UCSD-AML1 (cell line): ENCODE results near the gene BBS2.

Source experiments
- DNase-seq: peaks from one replicate; lab custom pipeline; 2025; ENCODE audit not compliant: unreplicated experiment; lab: John Stamatoyannopoulos, UW

BBS2 gene

DNA sequence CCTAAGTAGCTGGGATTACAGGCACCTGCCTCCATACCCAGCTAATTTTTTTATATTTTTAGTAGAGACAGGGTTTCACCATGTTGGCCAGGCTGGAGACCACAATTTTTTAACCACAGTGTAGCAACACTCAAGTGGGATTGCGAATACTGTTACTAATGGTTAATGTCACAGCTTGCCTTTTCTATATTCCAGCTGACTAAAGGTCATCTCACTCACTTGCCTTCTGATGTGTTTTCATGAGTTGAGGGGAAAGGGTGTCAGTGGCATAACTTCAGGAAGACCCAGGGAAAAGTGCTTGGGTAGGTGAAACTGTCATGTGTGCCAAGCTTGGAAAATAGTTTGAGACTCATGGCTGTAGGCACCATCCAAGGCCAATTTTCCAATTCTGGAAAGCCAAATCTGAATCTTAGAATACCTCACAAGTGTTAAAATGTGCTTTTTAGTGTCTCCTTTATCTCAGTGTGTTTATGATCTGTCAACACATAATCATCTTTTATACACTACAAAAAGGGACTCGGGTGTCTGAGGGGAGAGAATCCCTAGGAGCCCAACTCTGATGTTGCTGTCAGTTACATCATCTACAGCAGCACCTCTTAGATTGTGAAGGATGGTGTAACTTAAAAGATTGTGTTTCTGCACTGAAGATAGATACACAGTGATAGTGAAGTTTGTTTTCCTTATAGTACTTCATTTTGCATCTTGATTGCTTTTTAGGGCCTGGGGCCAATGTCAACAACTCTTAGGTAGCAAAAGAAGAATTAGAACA lies 41.4 kb downstream of the BBS2 start:
- DNase-seq, result no peak

DNA sequence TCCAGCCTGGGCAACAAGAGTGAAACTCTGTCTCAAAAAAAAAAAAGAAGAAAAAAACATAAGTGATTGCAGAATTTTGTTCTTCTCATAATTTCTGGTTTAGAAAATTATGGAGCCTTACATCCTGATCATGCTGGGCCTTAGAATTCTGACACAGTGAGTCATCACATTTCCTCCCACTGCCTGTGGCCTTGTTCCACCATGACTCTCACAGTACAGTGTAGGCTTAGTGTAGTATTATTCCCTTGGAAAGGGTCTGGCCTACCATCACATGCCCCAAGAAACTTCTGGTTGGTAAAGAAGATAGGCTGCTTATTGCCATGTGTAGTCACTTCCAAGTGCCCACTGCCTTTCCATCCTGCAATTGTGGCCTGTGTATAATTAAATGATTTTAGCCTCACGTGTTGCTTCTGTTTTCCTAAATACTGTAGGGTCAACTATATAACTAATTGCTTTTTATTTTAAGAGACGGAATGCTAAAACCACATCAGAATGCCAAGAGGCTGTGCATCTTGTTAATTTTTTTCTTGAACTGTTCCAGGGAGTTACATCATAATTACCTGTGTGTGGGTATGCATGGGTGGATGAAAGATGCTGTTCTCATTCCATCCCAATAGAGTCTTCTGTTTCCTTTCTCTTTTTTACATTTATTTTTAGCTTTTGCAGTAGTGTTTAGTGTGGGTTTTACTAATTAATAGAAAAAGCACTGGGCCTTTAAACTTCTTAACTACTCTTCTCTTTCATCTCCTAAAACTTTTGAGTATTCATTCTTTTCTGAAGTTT lies 42.5 kb downstream of the BBS2 start:
- DNase-seq, result no peak

GRCh38 chr16:56475201-56475600 lies 44.6 kb downstream of the BBS2 start:
- no peak for DNase-seq

DNA sequence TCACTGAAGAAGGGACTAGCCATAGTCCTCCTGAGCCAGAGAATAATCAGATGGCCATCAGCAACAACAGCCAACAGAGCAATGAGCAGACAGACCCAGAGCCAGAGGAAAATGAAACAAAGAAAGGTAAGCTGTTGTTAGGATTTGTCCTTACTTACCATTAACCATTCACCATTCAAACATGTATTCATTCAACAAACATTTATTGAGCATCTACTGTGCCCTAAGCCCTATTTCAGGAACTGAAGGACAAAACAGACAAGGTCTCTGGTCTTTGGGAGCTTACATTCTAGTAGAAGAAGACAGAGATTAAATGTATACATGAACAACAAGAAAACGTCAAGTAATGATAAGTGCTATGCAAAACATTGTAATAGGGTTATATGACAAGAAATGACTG lies 49.2 kb downstream of the BBS2 start:
- DNase-seq, result no peak

DNA sequence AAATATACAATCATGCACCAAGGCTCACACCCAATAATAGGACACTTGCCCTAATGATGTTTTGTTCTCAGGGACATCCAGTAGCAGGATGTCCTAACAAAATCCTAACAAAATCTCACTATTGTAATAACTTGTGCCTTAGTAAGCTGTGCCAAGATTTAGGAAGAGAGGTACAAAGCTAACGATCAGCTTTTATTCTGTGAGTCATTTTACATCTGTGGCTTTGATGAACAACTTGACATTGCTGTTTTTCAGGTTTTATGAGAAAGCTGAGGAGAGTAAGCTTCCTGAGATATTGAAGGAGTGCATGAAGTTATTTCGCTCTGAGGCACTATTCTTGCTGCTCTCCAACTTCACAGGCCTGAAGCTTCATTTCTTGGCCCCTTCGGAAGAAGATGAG lies 49.6 kb downstream of the BBS2 start:
- DNase-seq, result no peak

GRCh38 chr16:56469748-56470147 lies 50.1 kb downstream of the BBS2 start:
- DNase-seq, result no peak

DNA sequence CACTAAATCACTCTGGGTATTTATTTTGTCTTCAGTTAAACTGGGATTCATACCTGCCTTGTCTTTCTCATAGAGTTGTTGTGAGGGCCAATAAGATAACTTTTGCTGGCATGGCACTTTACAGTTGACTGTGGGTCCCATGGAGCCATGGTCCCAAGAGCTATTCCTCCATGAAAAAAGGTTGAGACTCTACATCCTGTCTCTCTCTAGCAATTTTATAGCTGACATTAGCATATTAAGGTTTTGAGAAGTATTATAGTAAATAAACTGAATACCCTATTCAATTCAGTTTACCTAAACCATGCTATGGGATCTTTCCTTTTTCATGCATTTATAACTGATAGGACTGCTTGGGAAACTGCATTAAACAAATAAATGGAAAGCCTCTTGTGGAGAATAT lies 51.0 kb downstream of the BBS2 start:
- no peak for DNase-seq

GRCh38 chr16:56466344-56466743 lies 53.5 kb downstream of the BBS2 start:
- no peak for DNase-seq

DNA sequence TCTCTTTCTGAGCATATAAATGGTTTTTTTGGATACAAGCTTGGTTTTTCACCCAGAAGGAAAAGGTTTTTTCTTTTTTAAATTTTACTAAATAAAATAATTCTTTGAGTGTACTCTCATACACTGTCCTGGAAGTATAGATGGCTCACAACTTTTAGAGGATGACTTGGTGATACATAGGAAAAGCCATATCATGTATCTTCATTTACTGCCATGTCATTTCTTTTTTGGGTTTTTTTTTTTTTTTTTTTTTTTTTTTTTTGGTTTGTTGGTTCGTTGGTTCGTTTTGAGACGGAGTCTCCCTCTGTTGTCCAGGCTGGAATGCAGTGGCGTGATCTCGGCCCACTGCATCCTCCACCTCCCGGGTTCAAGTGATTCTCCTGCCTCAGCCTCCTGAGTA lies 56.7 kb downstream of the BBS2 start:
- no peak for DNase-seq

- no peak for DNase-seq
Measured at GRCh38 chr16:56462064-56462796, 57.6 kb downstream of the BBS2 start.

DNA sequence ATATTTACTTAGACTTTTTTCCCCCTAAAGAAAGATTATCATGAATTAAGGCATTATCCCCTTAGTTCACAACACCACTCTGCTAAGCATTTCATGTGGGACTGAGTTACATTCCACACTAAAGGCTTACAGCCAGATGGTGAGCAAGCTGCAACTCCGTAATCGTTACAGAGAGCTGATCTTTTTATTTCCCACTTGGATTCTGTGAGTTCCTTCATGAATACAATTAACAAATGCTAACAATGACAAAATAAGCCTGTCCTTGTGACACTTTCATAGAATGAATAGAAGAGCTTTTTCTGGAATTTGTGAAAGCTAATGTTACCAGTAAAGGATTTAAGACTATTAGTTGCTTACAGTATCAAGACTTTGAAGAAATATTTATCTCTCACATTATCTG lies 59.7 kb downstream of the BBS2 start:
- no peak for DNase-seq

- no peak for DNase-seq
Measured at GRCh38 chr16:56457927-56458470, 61.8 kb downstream of the BBS2 start.

DNA sequence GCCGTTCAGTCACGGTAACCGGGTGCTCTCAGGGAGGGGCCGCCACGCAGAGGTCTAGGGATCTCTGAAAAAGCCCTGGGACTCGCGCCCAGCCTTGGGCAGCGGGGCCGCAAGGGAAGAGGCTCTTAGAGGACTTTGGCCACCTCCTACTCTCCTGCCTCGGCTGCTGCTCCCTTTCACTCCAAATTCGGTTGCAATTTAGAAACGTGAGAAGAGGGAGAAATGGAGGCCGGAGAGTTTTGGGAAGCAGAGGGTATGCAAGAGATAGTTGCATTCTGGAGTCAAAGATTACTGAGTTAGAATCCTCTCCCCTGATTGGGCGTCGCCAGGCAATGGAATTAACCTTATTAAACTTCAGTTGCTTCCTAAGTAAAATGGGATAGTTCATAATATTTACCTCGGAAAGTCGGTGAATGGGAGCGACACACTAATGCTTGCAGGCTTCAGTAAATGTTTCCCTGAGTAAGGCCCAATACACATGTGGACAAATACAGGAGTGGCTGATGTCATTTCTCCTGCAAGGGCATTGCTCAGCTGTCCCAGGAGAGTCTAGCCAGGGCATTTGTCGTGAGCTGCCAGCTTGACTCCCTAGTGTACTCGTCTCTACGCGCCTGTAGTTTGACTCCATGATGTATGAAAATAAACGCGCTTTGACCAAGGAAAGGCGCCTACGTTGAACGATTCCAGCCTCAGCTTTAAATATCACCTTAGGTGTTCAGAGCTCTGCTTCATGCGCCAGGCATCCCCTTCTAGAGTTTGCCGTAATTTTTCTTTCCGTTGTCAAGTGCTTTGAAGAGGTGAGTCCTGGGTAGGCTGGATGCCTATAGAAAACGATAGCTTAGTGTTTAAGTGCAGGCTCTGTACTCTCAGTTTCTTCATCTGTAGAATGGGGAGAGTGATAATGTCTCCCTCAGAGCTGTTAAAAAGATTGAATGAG lies 67.8 kb downstream of the BBS2 start:
- peak; percentile 26 for DNase-seq

GRCh38 chr16:56450986-56451752 lies 68.7 kb downstream of the BBS2 start, which contains the start of the genes NUDT21 and OGFOD1:
Gene NUDT21 (minus strand): TSS chr16:56451332. CDS start chr16:56451202, 130 bp downstream.
Gene OGFOD1 (plus strand): TSS chr16:56451554. CDS start chr16:56451613, 59 bp downstream.
- peak; percentile 92 for DNase-seq

- no peak for DNase-seq
Measured at GRCh38 chr16:56450275-56450985, 69.4 kb downstream of the BBS2 start.

DNA sequence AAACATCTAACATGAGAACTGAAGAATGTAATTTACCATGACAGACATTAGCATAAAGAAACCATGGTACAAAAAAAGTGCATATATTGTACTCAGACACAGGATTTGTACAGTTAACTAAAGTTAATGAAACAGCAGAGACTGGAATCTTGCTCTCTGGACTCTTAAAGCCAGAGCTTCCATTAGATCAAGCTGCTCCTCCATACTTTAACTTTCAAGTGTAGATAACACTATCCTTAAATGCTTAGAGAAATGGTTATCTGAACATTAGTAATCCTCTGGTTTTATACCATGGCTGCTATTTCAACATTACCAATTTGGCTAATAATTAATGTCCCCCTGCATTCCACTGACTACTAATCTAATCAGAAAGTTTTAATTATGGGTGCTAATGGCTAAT lies 71.8 kb downstream of the BBS2 start:
- DNase-seq, result no peak

DNA sequence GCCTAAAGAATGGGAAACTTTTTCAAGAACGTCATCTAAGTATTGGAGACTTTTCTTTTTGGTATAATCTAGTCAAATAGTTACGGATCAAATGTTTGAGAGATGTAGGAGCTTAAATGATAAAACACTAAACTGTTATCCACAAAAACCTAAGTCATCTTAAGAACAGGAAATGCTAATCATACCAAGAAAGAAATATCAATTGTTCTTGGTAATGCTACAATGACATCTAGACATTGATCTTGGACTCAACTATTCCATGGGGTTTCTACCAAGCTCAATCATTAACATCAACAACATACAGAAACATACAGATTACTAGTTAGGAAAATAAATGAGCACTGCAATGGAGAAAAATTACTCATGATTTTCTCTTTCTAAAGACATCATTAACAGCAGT lies 72.5 kb downstream of the BBS2 start:
- no peak for DNase-seq

GRCh38 chr16:56438038-56438437 lies 81.8 kb downstream of the BBS2 start:
- DNase-seq, result no peak

DNA sequence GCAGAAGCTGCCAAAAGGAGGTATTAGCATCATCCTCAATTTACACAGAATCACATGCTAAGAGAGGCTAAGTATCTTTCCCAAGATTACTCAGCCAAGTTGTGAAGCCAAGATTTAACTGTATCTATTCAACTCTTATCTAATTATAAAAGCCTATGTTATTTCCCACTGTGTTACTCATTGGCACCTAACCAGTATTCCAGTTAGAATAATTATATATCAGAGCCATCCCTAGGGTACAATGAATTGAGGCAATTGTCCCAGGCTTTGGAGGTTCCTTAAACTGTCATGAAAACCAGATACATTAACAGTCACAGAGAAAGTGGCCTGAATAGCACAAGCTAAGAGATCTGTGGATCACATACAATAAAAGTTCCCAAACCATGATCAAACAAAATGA lies 83.6 kb downstream of the BBS2 start:
- DNase-seq, result no peak
